Activated CD8-positive, alpha-beta memory T cell treated with anti-CD3 and anti-CD28 coated beads for 4 hours (primary cell): ENCODE data around the gene TNFRSF21.
"Not testable (repeated sequence)": the region's sequence is repeated elsewhere in the genome, so short reads cannot be mapped to it uniquely, and the experiment has no call there.

Source experiments
- DNase-seq, 2 donors: peaks; one replicate each; pipeline ENCODE4 v3.0.0-alpha.2; 2020; ENCODE audit warnings: low read depth in 2 of 2

Gene TNFRSF21

DNA sequence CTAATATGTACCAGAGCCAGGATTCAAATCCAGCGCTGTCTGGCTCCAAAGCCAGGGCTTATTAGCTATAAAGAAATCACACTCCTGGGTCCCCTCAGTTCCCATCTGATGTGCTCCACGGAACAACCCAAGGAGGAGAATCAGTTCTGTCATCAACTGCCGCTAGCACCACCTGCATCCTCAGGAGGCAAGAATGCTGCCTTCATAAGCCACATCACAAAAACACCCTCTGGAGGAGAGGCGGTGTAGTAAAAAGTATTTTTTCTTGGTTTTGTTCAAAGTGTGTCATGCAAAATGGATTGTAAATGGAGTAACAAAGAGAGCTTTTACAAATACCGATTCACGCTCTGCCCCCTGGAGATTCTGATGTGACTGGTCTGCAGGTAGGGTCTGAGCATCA lies 57.1 kb downstream of the TNFRSF21 start:
- DNase-seq: no peak

- DNase-seq: no peak
Observed at GRCh38 chr6:47251396-47251795, 58.3 kb downstream of the TNFRSF21 start.

- DNase-seq: no peak
Observed at GRCh38 chr6:47250302-47250701, 59.4 kb downstream of the TNFRSF21 start.

- no peak for DNase-seq
Observed at GRCh38 chr6:47248446-47248845, 61.3 kb downstream of the TNFRSF21 start.

DNA sequence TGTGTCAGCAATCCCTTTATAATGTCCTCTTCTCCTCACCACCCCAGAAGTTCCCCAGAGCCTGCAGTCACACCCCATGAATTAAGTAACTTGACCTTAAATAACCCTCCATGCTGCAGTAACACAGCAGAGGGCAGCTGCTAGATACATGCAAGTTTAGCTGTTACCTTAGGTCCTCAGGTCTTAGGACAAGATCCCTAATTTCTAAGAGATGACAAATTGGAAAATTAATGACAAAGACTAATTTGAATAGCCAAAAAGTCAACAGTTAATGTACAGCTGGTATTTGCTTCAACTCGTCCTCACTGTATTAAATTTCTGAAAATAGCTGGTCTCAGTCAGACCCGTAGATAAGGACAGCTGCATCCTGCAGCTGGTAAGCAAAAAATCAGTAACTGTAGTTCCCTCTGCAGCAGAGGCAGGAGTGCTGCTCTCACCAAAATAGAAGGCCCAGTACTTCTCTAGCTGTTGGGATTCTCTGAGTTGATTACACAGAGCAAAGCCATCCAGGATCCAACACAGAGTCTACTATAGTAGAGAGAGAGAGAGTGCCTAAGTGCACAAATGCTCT lies 62.4 kb downstream of the TNFRSF21 start:
- no peak for DNase-seq

- no peak for DNase-seq
Observed at GRCh38 chr6:47246551-47246950, 63.2 kb downstream of the TNFRSF21 start.

GRCh38 chr6:47245745-47246371 lies 63.8 kb downstream of the TNFRSF21 start:
- DNase-seq: no peak

- DNase-seq: peak; percentile 19 to 34
Observed at GRCh38 chr6:47242483-47243386, 67.0 kb downstream of the TNFRSF21 start.

GRCh38 chr6:47241742-47242482 lies 67.8 kb downstream of the TNFRSF21 start:
- DNase-seq: no peak

GRCh38 chr6:47240277-47240890 lies 69.3 kb downstream of the TNFRSF21 start:
- no peak for DNase-seq

DNA sequence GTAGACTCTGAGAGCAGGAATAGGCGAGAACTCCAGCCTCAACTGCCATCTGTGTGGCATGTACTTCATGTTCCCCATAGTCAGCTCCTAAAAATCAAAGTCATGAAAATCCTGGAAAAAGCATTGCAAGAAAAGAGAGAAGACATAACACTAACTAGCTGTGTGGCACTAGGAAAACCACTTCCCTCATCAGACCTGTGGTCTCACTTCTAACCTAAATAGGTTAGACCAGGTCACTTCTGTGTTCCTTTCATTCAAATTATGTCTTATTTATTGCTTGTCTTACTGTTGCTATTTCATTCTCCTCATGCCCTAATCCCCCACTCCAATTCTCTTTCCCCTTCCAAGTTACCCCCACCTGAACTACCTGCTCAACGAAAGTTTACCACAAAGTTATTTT lies 70.2 kb downstream of the TNFRSF21 start:
- no peak for DNase-seq

- no peak for DNase-seq
Observed at GRCh38 chr6:47238456-47238995, 71.2 kb downstream of the TNFRSF21 start.

GRCh38 chr6:47237196-47237595 lies 72.5 kb downstream of the TNFRSF21 start:
- no peak for DNase-seq

GRCh38 chr6:47235964-47236760 lies 73.5 kb downstream of the TNFRSF21 start:
- no peak for DNase-seq

DNA sequence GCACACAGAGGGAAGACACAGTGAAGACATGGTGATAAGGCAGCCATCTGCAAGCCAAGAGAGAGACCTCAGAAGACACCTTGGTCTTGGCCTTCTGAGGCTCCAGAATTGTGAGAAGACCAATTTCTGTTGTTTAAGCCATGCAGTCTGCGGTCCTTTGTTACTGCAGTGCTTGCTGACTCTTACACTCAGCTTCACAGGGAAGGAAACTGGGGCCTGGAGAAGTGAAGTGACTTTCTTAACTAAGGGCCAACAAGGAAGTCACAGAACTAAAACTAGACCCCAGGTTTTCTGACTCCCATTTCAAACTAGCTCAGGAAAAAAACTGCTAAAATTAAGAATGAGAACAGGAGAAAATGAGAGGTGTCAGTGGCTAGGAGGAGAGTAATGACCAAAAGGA lies 74.3 kb downstream of the TNFRSF21 start:
- DNase-seq: no peak

DNA sequence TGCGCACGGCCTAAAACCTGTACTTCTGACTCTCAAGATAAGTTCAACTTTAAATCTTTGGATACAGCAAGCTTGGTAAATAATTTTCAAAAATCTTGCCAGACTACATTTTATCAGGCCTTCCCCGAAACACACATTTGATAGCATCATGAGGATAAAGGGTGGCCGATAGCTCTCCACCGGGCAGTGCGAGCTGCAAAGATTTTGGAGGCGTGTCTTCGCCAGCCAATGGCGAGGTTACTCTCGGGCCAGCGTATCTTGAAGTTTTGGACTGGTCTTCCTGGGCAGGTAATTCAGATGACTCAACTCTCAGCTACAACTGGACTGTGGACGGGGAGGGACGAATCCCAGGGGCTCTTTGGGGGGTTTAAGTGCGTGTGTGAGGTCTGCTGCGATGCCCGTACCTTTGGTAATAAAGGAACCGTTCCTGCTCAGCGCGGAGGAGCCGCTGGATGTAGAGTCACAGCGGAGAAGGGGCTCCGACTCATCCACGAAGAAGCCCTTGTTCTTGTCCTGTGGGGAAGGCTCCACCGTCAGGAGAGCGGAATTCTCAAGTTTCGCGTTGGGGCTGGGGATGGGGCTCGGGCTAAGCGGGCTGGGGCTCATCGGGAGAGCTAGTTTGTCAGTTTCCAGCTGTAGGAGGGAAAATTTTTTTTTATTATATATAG lies 75.3 kb downstream of the TNFRSF21 start:
- no peak for DNase-seq

DNA sequence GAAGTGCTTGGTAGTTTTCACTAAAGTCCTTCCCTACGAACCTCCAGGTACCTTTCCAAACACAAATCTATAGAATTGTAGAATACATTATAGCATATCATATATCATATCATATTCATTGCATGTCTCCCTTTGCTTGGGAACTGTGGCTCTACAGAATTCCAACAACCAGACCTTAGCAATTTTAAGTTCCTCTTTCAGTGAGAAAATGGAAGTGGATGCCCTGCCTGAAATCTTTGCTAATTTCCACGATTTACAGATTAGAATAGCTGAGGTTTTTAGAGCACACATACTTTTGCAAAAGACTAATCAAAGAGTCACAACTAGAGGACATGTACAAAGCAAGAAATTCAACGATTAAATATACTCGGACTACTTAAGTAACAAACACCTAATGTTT lies 78.6 kb downstream of the TNFRSF21 start:
- no peak for DNase-seq

DNA sequence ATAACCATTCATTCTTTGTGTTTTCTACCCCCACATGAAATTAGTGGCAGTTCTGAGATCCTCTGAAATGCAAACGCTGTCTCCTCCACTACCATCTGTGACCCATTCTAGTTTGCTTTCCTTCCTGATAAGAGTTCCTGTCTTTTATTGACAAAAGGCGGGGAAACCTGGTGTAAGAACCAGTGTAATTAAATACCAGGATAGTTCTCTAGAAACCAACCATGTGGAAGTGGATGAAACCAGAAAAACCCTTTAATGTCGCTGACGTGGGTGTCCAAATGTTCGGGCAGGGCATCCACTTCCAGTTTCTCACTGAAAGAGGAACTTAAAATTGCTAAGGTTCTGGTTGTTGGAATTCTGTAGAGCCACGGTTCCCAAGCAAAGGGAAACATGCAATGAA lies 79.1 kb downstream of the TNFRSF21 start:
- no peak for DNase-seq

- no peak for DNase-seq
Observed at GRCh38 chr6:47229255-47229654, 80.5 kb downstream of the TNFRSF21 start.

GRCh38 chr6:47228093-47228492 lies 81.6 kb downstream of the TNFRSF21 start:
- DNase-seq: not testable (repeated sequence)
